ENCODE results near the gene GTSE1. TPM values are rescaled to one million over a fixed set of nuclear protein-coding genes. Genes with fewer than 3 reads are reported as not detected.

GTSE1 gene
- total RNA-seq, 1 donor from 2014 or later: 29.7 TPM

- H3K27ac ChIP-seq: no peak overlapping the region
- no peak overlapping the region for H3K9ac ChIP-seq
- H3K79me2 ChIP-seq (ENCODE audit: low read depth): no peaks in the 10 kb centered on the region
- Mint-ChIP-seq H3K4me1 (peaks cover 14% of the 10 kb centered on the region), H3K4me3 (no peak overlapping the region), H3K27ac (peak overlapping the region; percentile 60), H3K36me3 (peaks cover 14% of the 10 kb centered on the region), H3K9me3 (peaks cover 3% of the 10 kb centered on the region), H3K27me3 (ENCODE audit: insufficient read depth, low read depth) (peaks cover 2% of the 10 kb centered on the region)
- H3K9me3 ChIP-seq (ENCODE audit: low read depth): no peaks in the 10 kb centered on the region
- no peaks in the 10 kb centered on the region for H3F3A ChIP-seq (ENCODE audit: low read depth)
- no peaks in the 10 kb centered on the region for H3K36me3 ChIP-seq
- no peaks in the 10 kb centered on the region for H3K27me3 ChIP-seq
- H3K4me3 ChIP-seq: no peak overlapping the region
- TF ChIP-seq EZH2 (IDR thresholded peaks at IDR 0.05): no peak
- TF ChIP-seq EZH2phosphoT487 (IDR thresholded peaks at IDR 0.05): no peak
- no peak for TF ChIP-seq CTCF (IDR thresholded peaks at IDR 0.05)
- H3K4me1 ChIP-seq: no peaks in the 10 kb centered on the region
- H4K20me1 ChIP-seq (ENCODE audit: low read depth): no peaks in the 10 kb centered on the region
- H2AFZ ChIP-seq (replicated peaks): no peak overlapping the region
- no peak overlapping the region for H3K4me2 ChIP-seq
- no peak for DNase-seq (ENCODE audit: low spot score)
Observed at GRCh38 chr22:46369716-46370583, 73.3 kb downstream of the GTSE1 start.

GRCh38 chr22:46370584-46371291 is 74.1 kb downstream of the GTSE1 start:
- peaks cover 7% of the 10 kb centered on the region for H3K27me3 Mint-ChIP-seq (ENCODE audit: insufficient read depth, low read depth)
- Histone ChIP-seq H3K4me3 (no peak overlapping the region), H3K4me2 (no peak overlapping the region), H3K79me2 (ENCODE audit: low read depth) (no peaks in the 10 kb centered on the region), H4K20me1 (ENCODE audit: low read depth) (no peaks in the 10 kb centered on the region), H3K4me1 (no peaks in the 10 kb centered on the region), H3K27me3 (no peaks in the 10 kb centered on the region), H2AFZ (replicated peaks) (no peak overlapping the region), H3K9ac (no peak overlapping the region), H3K9me3 (ENCODE audit: low read depth) (no peaks in the 10 kb centered on the region), H3K27ac (no peak overlapping the region), H3F3A (ENCODE audit: low read depth) (no peaks in the 10 kb centered on the region), H3K36me3 (no peaks in the 10 kb centered on the region)
- no peak for DNase-seq (ENCODE audit: low spot score)
- peaks cover 22% of the 10 kb centered on the region for H3K36me3 Mint-ChIP-seq
- TF ChIP-seq CTCF (IDR thresholded peaks at IDR 0.05) (no peak), EZH2 (IDR thresholded peaks at IDR 0.05) (no peak), EZH2phosphoT487 (IDR thresholded peaks at IDR 0.05) (no peak)
- H3K4me1 Mint-ChIP-seq: peaks cover 14% of the 10 kb centered on the region
- H3K4me3 Mint-ChIP-seq: no peak overlapping the region
- H3K9me3 Mint-ChIP-seq: peaks cover 7% of the 10 kb centered on the region
- no peak overlapping the region for H3K27ac Mint-ChIP-seq

- H3K4me2 ChIP-seq: no peak overlapping the region
- peaks cover under 1% of the 10 kb centered on the region for H3K27me3 ChIP-seq
- H3K79me2 ChIP-seq (ENCODE audit: low read depth): no peaks in the 10 kb centered on the region
- H3K4me1 Mint-ChIP-seq: peaks cover 19% of the 10 kb centered on the region
- peak overlapping the region; percentile 41 for H3K4me3 Mint-ChIP-seq
- H3K9ac ChIP-seq: no peak overlapping the region
- H3K36me3 Mint-ChIP-seq: peaks cover 30% of the 10 kb centered on the region
- peaks cover 5% of the 10 kb centered on the region for H3K9me3 ChIP-seq (ENCODE audit: low read depth)
- H3K9me3 Mint-ChIP-seq: peaks cover 15% of the 10 kb centered on the region
- H3K27me3 Mint-ChIP-seq (ENCODE audit: insufficient read depth, low read depth): peaks cover 8% of the 10 kb centered on the region
- H3K27ac Mint-ChIP-seq: no peak overlapping the region
- peaks cover 1% of the 10 kb centered on the region for H3K4me1 ChIP-seq
- peaks cover 1% of the 10 kb centered on the region for H4K20me1 ChIP-seq (ENCODE audit: low read depth)
- H3K36me3 ChIP-seq: peaks cover 6% of the 10 kb centered on the region
- no peak for DNase-seq (ENCODE audit: low spot score)
- H3K4me3 ChIP-seq: no peak overlapping the region
- H2AFZ ChIP-seq (replicated peaks): no peak overlapping the region
- peaks cover 4% of the 10 kb centered on the region for H3F3A ChIP-seq (ENCODE audit: low read depth)
- TF ChIP-seq EZH2phosphoT487 (IDR thresholded peaks at IDR 0.05) (no peak), EZH2 (IDR thresholded peaks at IDR 0.05) (no peak), CTCF (IDR thresholded peaks at IDR 0.05) (no peak)
- H3K27ac ChIP-seq: no peak overlapping the region
Observed at GRCh38 chr22:46371623-46372226, 75.1 kb downstream of the GTSE1 start.
